Chondrocyte (in vitro differentiated cells): ENCODE results near the gene STOX1. TPM values are rescaled to one million over a fixed set of nuclear protein-coding genes. Genes with fewer than 3 reads are reported as not detected.
A peak's percentile ranks its signal among the peaks of the same experiment; 100 is the strongest.
"Not testable (repeated sequence)": the region's sequence is repeated elsewhere in the genome, so short reads cannot be mapped to it uniquely, and the experiment has no call there.

Experiments
- DNase-seq: peaks from one replicate; pipeline ENCODE4 v3.0.0; 2021; ENCODE audit warnings: mixed read lengths, low spot score
- H3K27ac Mint-ChIP-seq: one replicate; pipeline ENCODE4 v1.8.0; 2021; ENCODE audit warnings: mild to moderate bottlenecking, moderate library complexity, mixed read lengths; ENCODE audit not compliant: unreplicated experiment
- H3K27me3 Mint-ChIP-seq: 2 replicates; pipeline ENCODE4 v1.8.0; 2021; ENCODE audit warnings: low read depth, mixed read lengths
- H3K36me3 Mint-ChIP-seq: 2 replicates; pipeline ENCODE4 v1.8.0; 2021; ENCODE audit warnings: low read depth, mixed read lengths
- H3K4me1 Mint-ChIP-seq: 2 replicates; pipeline ENCODE4 v1.8.0; 2021; ENCODE audit warnings: low read depth, mild to moderate bottlenecking, mixed read lengths
- H3K4me3 Mint-ChIP-seq: one replicate; pipeline ENCODE4 v1.8.0; 2021; ENCODE audit warnings: mild to moderate bottlenecking, moderate library complexity, mixed read lengths; ENCODE audit not compliant: unreplicated experiment
- H3K9me3 Mint-ChIP-seq: 2 replicates; pipeline ENCODE4 v1.8.0; 2021; ENCODE audit warnings: low read depth, mixed read lengths
- total RNA-seq: library from RNA; stranded (reverse); gene quantifications from 3 replicates; pipeline ENCODE4 v1.2.1, GENCODE V29; 2021
- TF ChIP-seq, protein P1 (sequence below): fragments of 200-600 bp; sonication (generic); IDR thresholded peaks from 2 replicates; pipeline ENCODE4 v1.5.0; 2021; ENCODE audit warnings: antibody characterized with exemption, mild to moderate bottlenecking, moderate library complexity

STOX1 gene
- total RNA-seq, 1 donor from 2014 or later = 0.97 TPM

DNA sequence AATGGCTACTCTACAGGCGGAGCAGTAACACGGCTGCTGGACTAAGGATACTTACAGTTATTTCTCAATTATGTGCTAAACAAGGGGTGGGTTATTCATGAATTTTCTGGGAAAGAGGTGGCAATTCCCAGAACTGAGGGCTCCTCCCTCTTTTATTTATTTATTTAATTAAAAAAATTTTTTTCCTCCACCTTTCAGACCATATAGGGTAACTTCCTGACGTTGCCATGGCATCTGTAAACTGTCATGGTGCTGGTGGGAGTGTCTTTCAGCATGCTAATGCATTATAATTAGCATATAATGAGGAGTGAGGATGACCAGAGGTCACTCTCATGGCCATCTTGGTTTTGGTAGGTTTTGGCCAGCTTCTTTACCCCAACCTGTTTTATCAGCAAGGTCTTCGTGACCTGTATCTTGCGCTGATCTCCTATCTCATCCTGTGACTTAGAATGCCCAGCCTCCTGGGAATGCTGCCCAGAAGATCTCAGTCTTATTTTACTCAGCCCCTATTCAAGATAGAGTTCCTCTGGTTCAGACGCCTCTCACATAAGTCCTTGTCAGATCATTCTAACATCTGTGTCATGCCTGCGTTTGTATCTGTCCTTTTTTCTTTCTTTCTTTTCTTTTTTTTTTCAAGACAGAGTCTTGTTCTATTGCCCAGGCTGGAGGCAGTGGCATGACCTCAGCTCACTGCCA, 15.9 kb upstream of the STOX1 start:
- no peaks in the 10 kb centered on the region for H3K9me3 Mint-ChIP-seq
- no peak overlapping the region for H3K4me3 Mint-ChIP-seq
- H3K4me1 Mint-ChIP-seq = peaks cover 8% of the 10 kb centered on the region
- no peaks in the 10 kb centered on the region for H3K36me3 Mint-ChIP-seq
- H3K27ac Mint-ChIP-seq = no peak overlapping the region
- no peak for DNase-seq
- TF ChIP-seq, protein P1, sequence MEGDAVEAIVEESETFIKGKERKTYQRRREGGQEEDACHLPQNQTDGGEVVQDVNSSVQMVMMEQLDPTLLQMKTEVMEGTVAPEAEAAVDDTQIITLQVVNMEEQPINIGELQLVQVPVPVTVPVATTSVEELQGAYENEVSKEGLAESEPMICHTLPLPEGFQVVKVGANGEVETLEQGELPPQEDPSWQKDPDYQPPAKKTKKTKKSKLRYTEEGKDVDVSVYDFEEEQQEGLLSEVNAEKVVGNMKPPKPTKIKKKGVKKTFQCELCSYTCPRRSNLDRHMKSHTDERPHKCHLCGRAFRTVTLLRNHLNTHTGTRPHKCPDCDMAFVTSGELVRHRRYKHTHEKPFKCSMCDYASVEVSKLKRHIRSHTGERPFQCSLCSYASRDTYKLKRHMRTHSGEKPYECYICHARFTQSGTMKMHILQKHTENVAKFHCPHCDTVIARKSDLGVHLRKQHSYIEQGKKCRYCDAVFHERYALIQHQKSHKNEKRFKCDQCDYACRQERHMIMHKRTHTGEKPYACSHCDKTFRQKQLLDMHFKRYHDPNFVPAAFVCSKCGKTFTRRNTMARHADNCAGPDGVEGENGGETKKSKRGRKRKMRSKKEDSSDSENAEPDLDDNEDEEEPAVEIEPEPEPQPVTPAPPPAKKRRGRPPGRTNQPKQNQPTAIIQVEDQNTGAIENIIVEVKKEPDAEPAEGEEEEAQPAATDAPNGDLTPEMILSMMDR = no peak
- H3K27me3 Mint-ChIP-seq = no peaks in the 10 kb centered on the region

DNA sequence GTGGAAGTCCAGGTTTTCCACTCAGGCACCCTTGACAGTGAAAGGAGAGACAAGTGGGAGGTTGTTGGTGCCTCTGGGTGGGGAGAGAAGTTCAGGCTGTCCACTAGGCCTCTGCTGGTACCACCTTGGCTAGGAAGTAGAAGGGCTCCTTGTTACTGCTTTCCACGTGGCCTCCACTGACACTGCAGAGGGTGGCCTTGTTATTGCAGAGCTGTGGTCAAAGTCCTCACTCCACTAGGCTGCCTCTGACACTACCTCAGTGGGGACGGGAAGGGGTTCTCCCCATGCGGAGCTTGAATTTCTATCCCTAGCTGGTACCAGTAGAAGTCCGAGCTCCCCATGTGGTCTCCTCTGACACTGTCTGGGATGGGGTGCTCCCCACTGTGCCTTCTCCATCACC, 14.9 kb upstream of the STOX1 start:
- no peak overlapping the region for H3K27ac Mint-ChIP-seq
- no peak overlapping the region for H3K4me3 Mint-ChIP-seq
- H3K36me3 Mint-ChIP-seq = no peaks in the 10 kb centered on the region
- no peaks in the 10 kb centered on the region for H3K27me3 Mint-ChIP-seq
- TF ChIP-seq, protein P1 = no peak
- DNase-seq = no peak
- H3K9me3 Mint-ChIP-seq = no peaks in the 10 kb centered on the region
- peaks cover 8% of the 10 kb centered on the region for H3K4me1 Mint-ChIP-seq

DNA sequence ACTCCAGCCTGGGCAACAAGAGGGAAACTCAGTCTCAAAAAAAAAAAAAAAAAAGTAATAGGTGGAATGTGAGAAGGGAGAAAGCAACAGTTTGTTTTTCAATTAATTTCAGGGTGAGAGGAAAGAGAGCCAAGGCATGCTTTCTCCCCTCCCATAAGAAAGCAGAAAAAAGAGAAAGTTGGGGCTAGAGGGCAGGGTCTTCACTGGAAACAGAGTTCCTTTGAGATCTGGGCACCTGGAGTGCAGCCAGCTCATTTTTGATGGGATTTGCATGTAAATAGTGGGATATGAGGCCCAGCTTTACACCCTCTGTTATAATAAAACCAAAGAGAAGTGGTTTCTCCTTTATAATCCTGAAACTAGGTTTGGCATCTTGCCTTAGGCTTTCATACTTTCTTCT, 13.8 kb upstream of the STOX1 start:
- Mint-ChIP-seq H3K4me1 (peaks cover 8% of the 10 kb centered on the region), H3K27me3 (no peaks in the 10 kb centered on the region), H3K4me3 (no peak overlapping the region), H3K27ac (no peak overlapping the region), H3K36me3 (no peaks in the 10 kb centered on the region), H3K9me3 (no peaks in the 10 kb centered on the region)
- DNase-seq = no peak
- TF ChIP-seq, protein P1 = no peak

DNA sequence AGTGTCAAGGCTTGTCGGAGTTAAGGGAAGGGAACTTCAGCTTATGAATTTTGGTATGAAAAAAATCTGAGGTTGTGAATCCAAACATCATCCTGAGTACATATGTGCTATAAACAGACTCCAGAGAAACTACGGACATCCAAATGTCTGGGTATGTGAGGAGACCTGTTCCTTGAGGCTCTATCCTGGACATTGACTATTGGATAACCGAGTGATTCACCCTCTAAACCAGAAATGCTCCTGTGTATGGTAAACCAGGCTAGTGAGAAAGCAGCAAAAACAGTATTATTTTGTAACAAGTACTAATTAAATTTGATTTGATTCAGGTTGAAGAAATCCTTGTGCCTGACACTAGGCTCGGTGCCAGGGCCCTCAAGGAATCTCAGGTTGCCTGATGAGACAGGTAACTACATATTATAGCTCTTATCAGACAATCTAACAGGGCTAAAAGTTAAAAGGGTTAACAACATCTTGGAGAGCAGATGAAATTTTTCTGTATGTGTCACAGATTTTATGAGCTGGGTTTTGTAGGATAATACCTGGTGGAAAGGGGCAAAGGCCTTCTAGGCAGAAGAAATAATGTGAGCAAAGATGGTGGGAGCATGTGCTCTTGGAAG, 10.4 kb upstream of the STOX1 start:
- H3K9me3 Mint-ChIP-seq = no peaks in the 10 kb centered on the region
- TF ChIP-seq, protein P1 = no peak
- peaks cover 8% of the 10 kb centered on the region for H3K4me1 Mint-ChIP-seq
- no peaks in the 10 kb centered on the region for H3K27me3 Mint-ChIP-seq
- H3K4me3 Mint-ChIP-seq = no peak overlapping the region
- no peak overlapping the region for H3K27ac Mint-ChIP-seq
- H3K36me3 Mint-ChIP-seq = no peaks in the 10 kb centered on the region
- DNase-seq = no peak

DNA sequence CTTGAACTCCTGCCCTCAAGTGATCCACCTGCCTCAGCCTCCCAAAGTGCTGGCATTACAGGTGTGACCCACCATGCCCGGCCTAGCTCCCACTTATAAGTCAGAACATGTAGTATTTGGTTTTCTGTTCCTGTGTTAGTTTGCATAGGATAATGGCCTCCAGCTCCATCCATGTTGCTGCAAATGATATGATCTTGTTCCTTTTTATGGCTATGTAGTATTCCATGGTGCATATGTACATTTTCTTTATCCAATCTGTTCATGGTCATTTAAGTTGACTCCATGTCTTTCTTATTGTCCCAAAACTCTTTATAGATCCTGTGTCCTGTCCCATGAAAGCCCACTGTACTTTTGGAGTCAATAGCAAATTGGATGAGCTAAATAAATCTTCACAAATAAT, 7.0 kb upstream of the STOX1 start:
- not testable (repeated sequence) for H3K9me3 Mint-ChIP-seq, H3K27me3 Mint-ChIP-seq, H3K36me3 Mint-ChIP-seq, H3K4me3 Mint-ChIP-seq, H3K4me1 Mint-ChIP-seq, H3K27ac Mint-ChIP-seq, DNase-seq

DNA sequence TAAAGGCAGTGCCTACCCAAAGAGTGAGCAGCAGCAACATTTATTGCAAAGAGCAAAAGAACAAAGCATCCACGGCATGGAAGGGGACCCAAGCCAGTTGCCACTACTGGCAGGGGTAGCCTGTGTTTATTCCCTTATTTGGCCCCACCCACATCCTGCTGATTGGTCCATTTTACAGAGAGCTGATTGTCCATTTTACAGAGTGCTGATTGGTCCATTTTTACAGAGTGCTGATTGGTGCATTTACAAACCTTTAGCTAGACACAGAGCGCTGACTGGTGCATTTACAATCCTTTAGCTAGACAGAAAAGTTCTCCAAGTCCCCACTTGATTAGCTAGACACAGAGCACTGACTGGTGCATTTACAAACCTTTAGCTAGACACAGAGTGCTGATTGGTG, 4.7 kb upstream of the STOX1 start:
- not testable (repeated sequence) for H3K36me3 Mint-ChIP-seq, DNase-seq, H3K9me3 Mint-ChIP-seq, H3K27me3 Mint-ChIP-seq, H3K4me1 Mint-ChIP-seq, H3K27ac Mint-ChIP-seq, H3K4me3 Mint-ChIP-seq

DNA sequence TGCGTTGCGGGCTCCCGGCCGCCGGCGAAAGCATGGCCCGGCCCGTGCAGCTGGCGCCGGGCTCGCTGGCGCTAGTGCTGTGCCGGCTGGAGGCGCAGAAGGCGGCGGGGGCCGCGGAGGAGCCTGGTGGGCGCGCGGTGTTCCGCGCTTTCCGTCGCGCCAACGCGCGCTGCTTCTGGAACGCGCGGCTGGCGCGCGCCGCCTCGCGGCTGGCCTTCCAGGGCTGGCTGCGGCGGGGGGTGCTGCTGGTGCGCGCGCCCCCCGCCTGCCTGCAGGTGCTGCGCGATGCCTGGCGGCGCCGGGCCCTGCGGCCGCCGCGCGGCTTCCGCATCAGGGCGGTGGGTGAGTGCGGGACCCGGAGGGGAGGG, 245 bp downstream of the STOX1 start:
- not testable (repeated sequence) for H3K9me3 Mint-ChIP-seq, H3K27me3 Mint-ChIP-seq, H3K36me3 Mint-ChIP-seq, DNase-seq, H3K27ac Mint-ChIP-seq, H3K4me3 Mint-ChIP-seq, H3K4me1 Mint-ChIP-seq

DNA sequence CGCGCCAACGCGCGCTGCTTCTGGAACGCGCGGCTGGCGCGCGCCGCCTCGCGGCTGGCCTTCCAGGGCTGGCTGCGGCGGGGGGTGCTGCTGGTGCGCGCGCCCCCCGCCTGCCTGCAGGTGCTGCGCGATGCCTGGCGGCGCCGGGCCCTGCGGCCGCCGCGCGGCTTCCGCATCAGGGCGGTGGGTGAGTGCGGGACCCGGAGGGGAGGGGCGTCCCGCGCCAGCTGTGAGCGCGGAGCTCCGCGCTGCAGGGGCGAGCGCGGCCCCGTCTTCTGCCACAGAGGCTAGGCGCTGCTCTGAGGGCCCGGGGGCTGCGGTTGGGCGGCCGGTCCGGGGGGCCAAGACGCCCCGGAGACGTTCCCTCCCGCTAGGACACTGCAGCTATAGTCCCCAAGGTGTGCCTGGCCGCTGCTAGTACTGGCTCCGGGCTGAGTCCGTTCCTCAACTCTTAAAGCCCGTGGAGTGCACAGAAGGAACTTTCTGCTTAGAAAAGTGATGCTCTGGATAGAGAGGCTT, 811 bp downstream of the STOX1 start:
- H3K27me3 Mint-ChIP-seq, H3K4me1 Mint-ChIP-seq, DNase-seq, H3K36me3 Mint-ChIP-seq, H3K27ac Mint-ChIP-seq, H3K9me3 Mint-ChIP-seq: not testable (repeated sequence)
- peak overlapping the region; percentile 21 for H3K4me3 Mint-ChIP-seq
